Liver (tissue), 9 donors: Measurements from ENCODE around the gene HSP90AA1. TPM values are rescaled to one million over a fixed set of nuclear protein-coding genes. Genes with fewer than 3 reads are reported as not detected.
"Not testable (repeated sequence)": the region's sequence is repeated elsewhere in the genome, so short reads cannot be mapped to it uniquely, and the experiment has no call there.

Experiments used
- DNase-seq: peaks from one replicate; pipeline ENCODE4 v3.0.0-alpha.2; 2017; ENCODE audit warnings: low spot score
- H3K27ac ChIP-seq, 2 donors: one replicate each; pipeline ENCODE4 v1.7.0; 2013; ENCODE audit warnings: inconsistent platforms in 2 of 2, low read length in 2 of 2, control low read depth in 1 of 2, low read depth in 1 of 2, mild to moderate bottlenecking in 1 of 2
- H3K27me3 ChIP-seq, 4 donors: one replicate each; pipeline versions ENCODE4 v1.6.1 to v1.7.0; 2013; ENCODE audit warnings: low read length in 3 of 4, inconsistent platforms in 1 of 4, mild to moderate bottlenecking in 1 of 4, moderate library complexity in 1 of 4; ENCODE audit not compliant: control insufficient read depth in 4 of 4, insufficient read depth in 4 of 4
- H3K36me3 ChIP-seq, 4 donors: one replicate each; pipeline versions ENCODE4 v1.6.1 to v1.7.0; 2013; ENCODE audit warnings: low read length in 3 of 4, mild to moderate bottlenecking in 3 of 4, low read depth in 1 of 4, moderate library complexity in 1 of 4; ENCODE audit not compliant: control insufficient read depth in 4 of 4, insufficient read depth in 3 of 4
- H3K4me1 ChIP-seq, 4 donors: one replicate each; pipeline versions ENCODE4 v1.6.1 to v1.7.0; 2013; ENCODE audit warnings: low read length in 3 of 4, mild to moderate bottlenecking in 3 of 4, moderate library complexity in 1 of 4; ENCODE audit not compliant: control insufficient read depth in 4 of 4, insufficient read depth in 4 of 4
- H3K4me3 ChIP-seq, 3 donors: one replicate each; pipeline versions ENCODE4 v1.6.1 to v1.7.0; 2013; ENCODE audit warnings: low read length in 3 of 3, control low read depth in 1 of 3, low read depth in 1 of 3, mild to moderate bottlenecking in 1 of 3
- H3K9ac ChIP-seq, 2 donors: one replicate each; pipeline ENCODE4 v1.7.0; 2013; ENCODE audit warnings: low read length in 2 of 2, mild to moderate bottlenecking in 2 of 2, moderate library complexity in 2 of 2, control low read depth in 1 of 2, low read depth in 1 of 2
- H3K9me3 ChIP-seq, 4 donors: one replicate each; pipeline versions ENCODE4 v1.6.1 to v1.7.0; 2013; ENCODE audit warnings: low read length in 3 of 4; ENCODE audit not compliant: control insufficient read depth in 4 of 4
- EGR1 ChIP-seq, 2 donors: IDR thresholded peaks; 2 replicates each; pipeline ENCODE4 v1.6.1; 2016 to 2018; ENCODE audit warnings: antibody characterized with exemption in 2 of 2, low read depth in 2 of 2
- FOXA1 ChIP-seq: IDR thresholded peaks from 2 replicates; pipeline ENCODE4 v1.6.1; 2016; ENCODE audit warnings: antibody characterized with exemption
- FOXA2 ChIP-seq: IDR thresholded peaks from 2 replicates; pipeline ENCODE4 v1.6.1; 2016; ENCODE audit warnings: antibody characterized with exemption
- GABPA ChIP-seq, 2 donors: IDR thresholded peaks in 1 of 2; conservative IDR thresholded peaks in 1 of 2; 2 replicates each; pipeline ENCODE4 v1.6.1; 2016; ENCODE audit warnings: antibody characterized with exemption in 2 of 2, mild to moderate bottlenecking in 1 of 2, moderate library complexity in 1 of 2
- HNF4A ChIP-seq, 2 donors: conservative IDR thresholded peaks; 2 replicates each; pipeline ENCODE4 v1.6.1; 2016; ENCODE audit warnings: antibody characterized with exemption in 2 of 2, mild to moderate bottlenecking in 2 of 2
- HNF4G ChIP-seq: IDR thresholded peaks from 2 replicates; pipeline ENCODE4 v1.6.1; 2016; ENCODE audit warnings: antibody characterized with exemption
- JUND ChIP-seq, 2 donors: IDR thresholded peaks; 2 replicates each; pipeline ENCODE4 v1.6.1; 2016; ENCODE audit warnings: antibody characterized with exemption in 2 of 2
- NR2F2 ChIP-seq: IDR thresholded peaks from 2 replicates; pipeline ENCODE4 v1.6.1; 2016; ENCODE audit warnings: antibody characterized with exemption
- RAD21 ChIP-seq, 2 donors: IDR thresholded peaks; 2 replicates each; pipeline ENCODE4 v1.6.1; 2016; ENCODE audit warnings: antibody characterized with exemption in 2 of 2, mild to moderate bottlenecking in 2 of 2
- RXRA ChIP-seq, 2 donors: IDR thresholded peaks; 2 replicates each; pipeline ENCODE4 v1.6.1; 2017 to 2018; ENCODE audit warnings: antibody characterized with exemption in 2 of 2, mild to moderate bottlenecking in 1 of 2
- SP1 ChIP-seq: IDR thresholded peaks from 2 replicates; pipeline ENCODE4 v1.6.1; 2018; ENCODE audit warnings: antibody characterized with exemption, mild to moderate bottlenecking
- TAF1 ChIP-seq: conservative IDR thresholded peaks from 2 replicates; pipeline ENCODE4 v1.6.1; 2016; ENCODE audit warnings: antibody characterized with exemption, mild to moderate bottlenecking
- YY1 ChIP-seq: IDR thresholded peaks from 2 replicates; pipeline ENCODE4 v1.6.1; 2016; ENCODE audit warnings: antibody characterized with exemption, mild to moderate bottlenecking
- WGBS: extraction: QIAGEN DNeasy Blood & Tissue Kit; methylation state at CpG from one replicate; pipeline ENCODE4 v1.1.7; 2013; 5-methylcytosine and 5-hydroxymethylcytosine counted together
- polyA plus RNA-seq, 2 donors: library from polyadenylated mRNA; stranded (reverse) in 1 of 2; unstranded in 1 of 2; fragments of 200-250 nt in 1 of 2; fragments of >200 nt in 1 of 2; fragmentation: Nextera tagmentation in 1 of 2; extraction: Ambion mirVana in 1 of 2; gene quantifications; one replicate each; pipeline versions ENCODE4 v1.2.1 to v1.2.3, GENCODE V29; 2013 to 2015
- total RNA-seq, 2 donors: library from RNA; depleted of rRNA; stranded (reverse); fragments of >200 nt; gene quantifications; one replicate each; pipeline ENCODE4 v1.2.3, GENCODE V29; 2014
- TF ChIP-seq, protein P1 (sequence below): IDR thresholded peaks from 2 replicates; pipeline ENCODE4 v1.6.1; 2016; ENCODE audit warnings: antibody characterized with exemption
- TF ChIP-seq, protein P2 (sequence below): IDR thresholded peaks from 2 replicates; pipeline ENCODE4 v1.6.1; 2016; ENCODE audit warnings: antibody characterized with exemption
- TF ChIP-seq, protein P3 (sequence below): fragments of 150-350 bp; IDR thresholded peaks from 2 replicates; pipeline ENCODE4 v1.5.1; 2017; ENCODE audit warnings: improper control_type of control experiment, low read depth, low read length; ENCODE audit not compliant: missing input control
- TF ChIP-seq, protein P4 (sequence below): IDR thresholded peaks from 2 replicates; pipeline ENCODE4 v1.6.1; 2016; ENCODE audit warnings: antibody characterized with exemption
- TF ChIP-seq, protein P5 (sequence below): IDR thresholded peaks from 2 replicates; pipeline ENCODE4 v1.6.1; 2016; ENCODE audit warnings: antibody characterized with exemption, mild to moderate bottlenecking
- donor health status: healthy.
- donor health status: healthy.
- donor health status: healthy.
- donor health status: healthy.
- donor health status: healthy.

Gene HSP90AA1
- 100 to 1,000 TPM; 327 to 386 TPM for total RNA-seq
- 100 to 1,000 TPM; 174 to 248 TPM for polyA plus RNA-seq

DNA sequence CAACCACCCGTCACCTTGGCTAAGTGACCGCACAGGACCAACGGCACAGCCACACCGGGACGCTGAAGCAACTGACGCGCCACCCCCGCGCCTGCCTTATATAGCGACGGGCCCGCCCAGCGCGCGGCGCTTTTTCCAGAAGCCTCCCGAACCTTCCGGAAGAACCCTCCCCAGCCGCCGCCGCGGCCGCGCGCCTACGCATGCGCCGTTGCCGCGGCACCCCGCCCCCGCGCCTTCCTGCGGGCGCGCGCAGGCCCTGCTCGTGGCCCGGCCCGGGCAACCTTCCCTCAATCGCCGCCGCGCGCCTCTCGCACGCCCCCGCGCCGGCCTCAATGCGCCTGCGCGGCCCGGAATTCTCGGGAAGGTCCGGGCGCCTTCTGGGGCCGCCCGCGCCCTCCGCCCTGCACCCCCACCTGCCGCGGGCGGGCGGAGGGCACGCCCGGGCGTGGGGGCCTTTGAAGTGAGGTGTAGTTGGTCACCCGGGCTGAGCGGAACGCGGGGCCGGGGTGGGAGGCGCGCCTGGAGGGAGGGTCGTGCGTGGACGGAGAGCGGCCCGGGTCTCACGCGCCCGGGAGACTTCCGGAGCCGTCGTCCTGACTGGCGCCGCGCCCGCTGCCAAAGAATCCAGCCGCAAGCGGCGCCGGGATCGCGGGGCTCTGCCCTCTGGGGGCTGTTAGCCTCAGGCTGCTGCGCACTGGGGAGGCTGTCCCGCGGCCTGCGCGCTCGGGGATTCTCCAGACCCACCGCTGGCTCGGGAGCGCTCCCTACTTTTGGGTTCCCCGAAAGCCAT is at the start of gene HSP90AA1:
Gene HSP90AA1 (minus strand): TSS at position 73 of the 790 bp plus-strand sequence. CDS start 666 bp downstream, outside the sequence.
- Histone ChIP-seq H3K9me3 (no peaks in the 10 kb centered on the region), H3K27me3 (no peaks in the 10 kb centered on the region), H3K4me3 (peak within 1 kb of the TSS; percentile 67 to 96 (median 75)), H3K36me3 (peaks cover 13 to 34% (median 27%) of the 10 kb centered on the region in 4 donors), H3K27ac (peak within 1 kb of the TSS; percentile 99 to 100), H3K9ac (peak within 1 kb of the TSS; percentile 94 to 96), H3K4me1 (peaks cover 3 to 27% (median 18%) of the 10 kb centered on the region in 4 donors)
- TF ChIP-seq GABPA (IDR thresholded peaks at IDR 0.05 in 1 of 2, conservative IDR thresholded peaks at IDR 0.05 in 1 of 2) (no peak), FOXA1 (no peak), RAD21 (IDR thresholded peaks at IDR 0.05) (peak in 1 of 2 donors; percentile 33), HNF4A (conservative IDR thresholded peaks at IDR 0.05) (no peak), EGR1 (IDR thresholded peaks at IDR 0.05; ENCODE audit: low read depth in 2 of 2) (peak; percentile 71 to 96), YY1 (peak; percentile 59), JUND (IDR thresholded peaks at IDR 0.05) (no peak), TAF1 (peak; percentile 91), RXRA (IDR thresholded peaks at IDR 0.05) (no peak), FOXA2 (no peak), NR2F2 (no peak), SP1 (peak; percentile 23), HNF4G (no peak)
- TF ChIP-seq, protein P1, sequence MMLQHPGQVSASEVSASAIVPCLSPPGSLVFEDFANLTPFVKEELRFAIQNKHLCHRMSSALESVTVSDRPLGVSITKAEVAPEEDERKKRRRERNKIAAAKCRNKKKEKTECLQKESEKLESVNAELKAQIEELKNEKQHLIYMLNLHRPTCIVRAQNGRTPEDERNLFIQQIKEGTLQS, result no peak
- TF ChIP-seq, protein P2, sequence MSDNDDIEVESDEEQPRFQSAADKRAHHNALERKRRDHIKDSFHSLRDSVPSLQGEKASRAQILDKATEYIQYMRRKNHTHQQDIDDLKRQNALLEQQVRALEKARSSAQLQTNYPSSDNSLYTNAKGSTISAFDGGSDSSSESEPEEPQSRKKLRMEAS, result no peak
- TF ChIP-seq, protein P3, sequence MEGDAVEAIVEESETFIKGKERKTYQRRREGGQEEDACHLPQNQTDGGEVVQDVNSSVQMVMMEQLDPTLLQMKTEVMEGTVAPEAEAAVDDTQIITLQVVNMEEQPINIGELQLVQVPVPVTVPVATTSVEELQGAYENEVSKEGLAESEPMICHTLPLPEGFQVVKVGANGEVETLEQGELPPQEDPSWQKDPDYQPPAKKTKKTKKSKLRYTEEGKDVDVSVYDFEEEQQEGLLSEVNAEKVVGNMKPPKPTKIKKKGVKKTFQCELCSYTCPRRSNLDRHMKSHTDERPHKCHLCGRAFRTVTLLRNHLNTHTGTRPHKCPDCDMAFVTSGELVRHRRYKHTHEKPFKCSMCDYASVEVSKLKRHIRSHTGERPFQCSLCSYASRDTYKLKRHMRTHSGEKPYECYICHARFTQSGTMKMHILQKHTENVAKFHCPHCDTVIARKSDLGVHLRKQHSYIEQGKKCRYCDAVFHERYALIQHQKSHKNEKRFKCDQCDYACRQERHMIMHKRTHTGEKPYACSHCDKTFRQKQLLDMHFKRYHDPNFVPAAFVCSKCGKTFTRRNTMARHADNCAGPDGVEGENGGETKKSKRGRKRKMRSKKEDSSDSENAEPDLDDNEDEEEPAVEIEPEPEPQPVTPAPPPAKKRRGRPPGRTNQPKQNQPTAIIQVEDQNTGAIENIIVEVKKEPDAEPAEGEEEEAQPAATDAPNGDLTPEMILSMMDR, result no peak
- TF ChIP-seq, protein P4, sequence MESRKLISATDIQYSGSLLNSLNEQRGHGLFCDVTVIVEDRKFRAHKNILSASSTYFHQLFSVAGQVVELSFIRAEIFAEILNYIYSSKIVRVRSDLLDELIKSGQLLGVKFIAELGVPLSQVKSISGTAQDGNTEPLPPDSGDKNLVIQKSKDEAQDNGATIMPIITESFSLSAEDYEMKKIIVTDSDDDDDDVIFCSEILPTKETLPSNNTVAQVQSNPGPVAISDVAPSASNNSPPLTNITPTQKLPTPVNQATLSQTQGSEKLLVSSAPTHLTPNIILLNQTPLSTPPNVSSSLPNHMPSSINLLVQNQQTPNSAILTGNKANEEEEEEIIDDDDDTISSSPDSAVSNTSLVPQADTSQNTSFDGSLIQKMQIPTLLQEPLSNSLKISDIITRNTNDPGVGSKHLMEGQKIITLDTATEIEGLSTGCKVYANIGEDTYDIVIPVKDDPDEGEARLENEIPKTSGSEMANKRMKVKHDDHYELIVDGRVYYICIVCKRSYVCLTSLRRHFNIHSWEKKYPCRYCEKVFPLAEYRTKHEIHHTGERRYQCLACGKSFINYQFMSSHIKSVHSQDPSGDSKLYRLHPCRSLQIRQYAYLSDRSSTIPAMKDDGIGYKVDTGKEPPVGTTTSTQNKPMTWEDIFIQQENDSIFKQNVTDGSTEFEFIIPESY, result no peak
- TF ChIP-seq, protein P5, sequence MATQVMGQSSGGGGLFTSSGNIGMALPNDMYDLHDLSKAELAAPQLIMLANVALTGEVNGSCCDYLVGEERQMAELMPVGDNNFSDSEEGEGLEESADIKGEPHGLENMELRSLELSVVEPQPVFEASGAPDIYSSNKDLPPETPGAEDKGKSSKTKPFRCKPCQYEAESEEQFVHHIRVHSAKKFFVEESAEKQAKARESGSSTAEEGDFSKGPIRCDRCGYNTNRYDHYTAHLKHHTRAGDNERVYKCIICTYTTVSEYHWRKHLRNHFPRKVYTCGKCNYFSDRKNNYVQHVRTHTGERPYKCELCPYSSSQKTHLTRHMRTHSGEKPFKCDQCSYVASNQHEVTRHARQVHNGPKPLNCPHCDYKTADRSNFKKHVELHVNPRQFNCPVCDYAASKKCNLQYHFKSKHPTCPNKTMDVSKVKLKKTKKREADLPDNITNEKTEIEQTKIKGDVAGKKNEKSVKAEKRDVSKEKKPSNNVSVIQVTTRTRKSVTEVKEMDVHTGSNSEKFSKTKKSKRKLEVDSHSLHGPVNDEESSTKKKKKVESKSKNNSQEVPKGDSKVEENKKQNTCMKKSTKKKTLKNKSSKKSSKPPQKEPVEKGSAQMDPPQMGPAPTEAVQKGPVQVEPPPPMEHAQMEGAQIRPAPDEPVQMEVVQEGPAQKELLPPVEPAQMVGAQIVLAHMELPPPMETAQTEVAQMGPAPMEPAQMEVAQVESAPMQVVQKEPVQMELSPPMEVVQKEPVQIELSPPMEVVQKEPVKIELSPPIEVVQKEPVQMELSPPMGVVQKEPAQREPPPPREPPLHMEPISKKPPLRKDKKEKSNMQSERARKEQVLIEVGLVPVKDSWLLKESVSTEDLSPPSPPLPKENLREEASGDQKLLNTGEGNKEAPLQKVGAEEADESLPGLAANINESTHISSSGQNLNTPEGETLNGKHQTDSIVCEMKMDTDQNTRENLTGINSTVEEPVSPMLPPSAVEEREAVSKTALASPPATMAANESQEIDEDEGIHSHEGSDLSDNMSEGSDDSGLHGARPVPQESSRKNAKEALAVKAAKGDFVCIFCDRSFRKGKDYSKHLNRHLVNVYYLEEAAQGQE, result peak; percentile 94
- peak; percentile 99 for DNase-seq
- under 1% methylated on average over 106 of the region's 106 CpGs for WGBS

DNA sequence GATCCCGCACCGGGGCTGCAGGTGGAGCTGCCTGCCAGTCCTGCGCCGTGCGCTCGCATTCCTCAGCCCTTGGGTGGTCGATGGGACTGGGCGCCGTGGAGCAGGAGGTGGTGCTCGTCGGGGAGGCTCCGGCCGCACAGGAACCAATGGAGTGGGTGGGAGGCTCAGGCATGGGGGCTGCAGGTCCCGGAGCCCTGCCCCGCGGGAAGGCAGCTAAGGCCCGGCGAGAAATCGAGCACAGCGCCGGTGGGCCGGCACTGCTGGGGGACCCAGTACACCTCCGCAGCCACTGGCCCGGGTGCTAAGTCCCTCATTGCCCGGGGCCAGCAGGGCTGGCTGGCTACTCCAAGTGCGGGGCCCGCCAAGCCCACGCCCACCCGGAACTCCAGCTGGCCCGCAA is 48.6 kb upstream of the HSP90AA1 start:
- H3K9ac ChIP-seq, DNase-seq, H3K36me3 ChIP-seq, H3K9me3 ChIP-seq, H3K27ac ChIP-seq, H3K4me1 ChIP-seq, H3K4me3 ChIP-seq, H3K27me3 ChIP-seq: not testable (repeated sequence)
- WGBS, result 97% methylated on average over 30 of the region's 30 CpGs

DNA sequence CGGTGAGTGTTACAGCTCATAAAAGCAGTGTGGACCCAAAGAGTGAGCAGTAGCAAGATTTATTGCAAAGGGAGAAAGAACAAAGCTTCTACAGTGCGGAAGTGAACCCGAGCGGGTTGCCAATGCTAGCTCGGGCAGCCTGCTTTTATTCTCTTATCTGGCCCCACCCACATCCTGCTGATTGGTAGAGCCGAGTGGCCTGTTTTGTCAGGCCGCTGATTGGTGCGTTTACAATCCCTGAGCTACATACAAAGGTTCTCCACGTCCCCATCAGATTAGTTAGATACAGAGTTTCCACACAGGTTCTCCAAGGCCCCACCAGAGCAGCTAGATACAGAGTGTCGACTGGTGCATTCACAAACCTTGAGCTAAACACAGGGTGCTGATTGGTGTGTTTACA is 47.9 kb upstream of the HSP90AA1 start:
- not testable (repeated sequence) for H3K9ac ChIP-seq, H3K36me3 ChIP-seq, H3K4me3 ChIP-seq, H3K27ac ChIP-seq, H3K9me3 ChIP-seq, H3K4me1 ChIP-seq, H3K27me3 ChIP-seq, DNase-seq
- 93% methylated on average over 10 of the region's 10 CpGs for WGBS
